CD4-positive, alpha-beta memory T cell (primary cell): ENCODE data around the gene PLEKHA6. TPM values are rescaled to one million over a fixed set of nuclear protein-coding genes. Genes with fewer than 3 reads are reported as not detected.

Source experiments
- CTCF ChIA-PET: fragments of 350-600 bp; sonication (Branson Sonifier 250); formaldehyde crosslinking; loops from one replicate; lab custom pipeline; 2021; ENCODE audit warnings: inconsistent platforms; ENCODE audit not compliant: partially characterized antibody; lab: Charles Lee
- POLR2A ChIA-PET: fragments of 350-600 bp; sonication (Branson Sonifier 250); formaldehyde crosslinking; loops from one replicate; lab custom pipeline; 2021; ENCODE audit not compliant: partially characterized antibody; lab: Charles Lee
- DNase-seq, 5 donors: peaks; one replicate each; pipeline versions ENCODE4 v3.0.0 to v3.0.0-alpha.2; 2020 to 2022; ENCODE audit warnings: mixed read lengths in 1 of 5
- H3K27ac ChIP-seq: one replicate; pipeline ENCODE4 v1.7.0; 2013; ENCODE audit warnings: low read depth, low read length
- H3K27me3 ChIP-seq: 2 replicates; pipeline ENCODE4 v1.7.0; 2013; ENCODE audit warnings: mild to moderate bottlenecking, low read length, moderate library complexity; ENCODE audit not compliant: insufficient read depth
- H3K36me3 ChIP-seq: 2 replicates; pipeline ENCODE4 v1.7.0; 2013; ENCODE audit warnings: mild to moderate bottlenecking, low read length, moderate library complexity; ENCODE audit not compliant: insufficient read depth
- H3K4me1 ChIP-seq: 2 replicates; pipeline ENCODE4 v1.7.0; 2013; ENCODE audit warnings: mild to moderate bottlenecking, low read length, moderate library complexity; ENCODE audit not compliant: insufficient read depth
- H3K4me3 ChIP-seq, 2 donors: one replicate each; pipeline ENCODE4 v1.7.0; 2013; ENCODE audit warnings: low read length in 2 of 2, mild to moderate bottlenecking in 1 of 2
- H3K9me3 ChIP-seq, 2 donors: one replicate each; pipeline ENCODE4 v1.7.0; 2013; ENCODE audit warnings: low read length in 2 of 2, control low read depth in 1 of 2; ENCODE audit not compliant: control insufficient read depth in 1 of 2
- H3K27ac Mint-ChIP-seq, 7 donors: one replicate each; pipeline ENCODE4 v1.8.0; 2020 to 2021; ENCODE audit warnings: mixed read lengths in 7 of 7, mild to moderate bottlenecking in 6 of 7, inconsistent platforms in 3 of 7, moderate library complexity in 3 of 7
- H3K27me3 Mint-ChIP-seq, 2 donors: one replicate each; pipeline ENCODE4 v1.8.0; 2020 to 2021; ENCODE audit warnings: mixed read lengths in 2 of 2
- H3K36me3 Mint-ChIP-seq, 2 donors: one replicate each; pipeline ENCODE4 v1.8.0; 2020 to 2021; ENCODE audit warnings: mixed read lengths in 2 of 2, inconsistent platforms in 1 of 2, mild to moderate bottlenecking in 1 of 2
- H3K4me1 Mint-ChIP-seq, 4 donors: one replicate each; pipeline ENCODE4 v1.8.0; 2020 to 2021; ENCODE audit warnings: mixed read lengths in 4 of 4, mild to moderate bottlenecking in 1 of 4
- H3K4me3 Mint-ChIP-seq, 8 donors: one replicate each; pipeline ENCODE4 v1.8.0; 2020 to 2021; ENCODE audit warnings: mixed read lengths in 8 of 8, mild to moderate bottlenecking in 7 of 8, moderate library complexity in 6 of 8, inconsistent platforms in 3 of 8
- H3K9me3 Mint-ChIP-seq, 8 donors: one replicate each; pipeline ENCODE4 v1.8.0; 2020 to 2021; ENCODE audit warnings: mixed read lengths in 8 of 8, mild to moderate bottlenecking in 5 of 8, inconsistent platforms in 3 of 8, moderate library complexity in 1 of 8
- intact Hi-C: fragments of 100-400 bp; cut with micrococcal nuclease; formaldehyde crosslinking; loops from one replicate; pipeline ENCODE4 v1.15.1; 2023
- polyA plus RNA-seq, 2 donors: library from polyadenylated mRNA; unstranded; fragments of 300-500 nt; fragmentation: Illumina TruSeq; gene quantifications; one replicate each; pipeline ENCODE4 v1.2.3, GENCODE V29; 2021
- total RNA-seq, 2 experiments: library from RNA; stranded (reverse); gene quantifications; one replicate each; pipeline ENCODE4 v1.2.3, GENCODE V29; 2021

PLEKHA6 gene
- total and polyA plus RNA-seq, 4 experiments from 2014 or later, result 0.15 to 0.89 (median 0.52) TPM; not detected in 1

DNA sequence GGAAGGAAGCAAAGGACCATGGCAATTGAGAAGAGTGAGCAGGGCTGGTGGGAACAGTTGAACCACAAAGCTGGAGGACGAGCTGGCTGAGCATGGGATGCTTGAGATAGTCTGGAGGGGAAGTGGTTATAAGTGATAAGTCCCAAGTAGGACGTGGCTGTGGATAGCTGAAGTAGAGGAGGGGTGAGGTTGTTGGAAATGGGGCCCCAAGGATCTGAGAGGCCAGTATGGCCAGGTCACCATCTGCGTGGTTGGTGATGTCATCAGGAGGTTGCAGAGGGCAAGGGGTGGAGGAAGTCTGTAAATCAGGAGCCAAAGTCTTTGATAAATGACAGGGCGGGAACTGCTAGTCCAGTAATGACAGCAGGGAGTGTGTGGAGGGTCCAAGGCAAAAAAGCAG is 182.6 kb downstream of the PLEKHA6 start:
- CTCF ChIA-PET, result interaction anchor here (1.4 kb wide), 1 partner anchor 14 kb away, joined by 6 read pairs; no protein-coding TSS in a partner anchor
- H3K9me3 ChIP-seq, result no peaks in the 10 kb centered on the region
- H3K27me3 Mint-ChIP-seq, result peaks cover 12 to 13% of the 10 kb centered on the region in 2 donors

DNA sequence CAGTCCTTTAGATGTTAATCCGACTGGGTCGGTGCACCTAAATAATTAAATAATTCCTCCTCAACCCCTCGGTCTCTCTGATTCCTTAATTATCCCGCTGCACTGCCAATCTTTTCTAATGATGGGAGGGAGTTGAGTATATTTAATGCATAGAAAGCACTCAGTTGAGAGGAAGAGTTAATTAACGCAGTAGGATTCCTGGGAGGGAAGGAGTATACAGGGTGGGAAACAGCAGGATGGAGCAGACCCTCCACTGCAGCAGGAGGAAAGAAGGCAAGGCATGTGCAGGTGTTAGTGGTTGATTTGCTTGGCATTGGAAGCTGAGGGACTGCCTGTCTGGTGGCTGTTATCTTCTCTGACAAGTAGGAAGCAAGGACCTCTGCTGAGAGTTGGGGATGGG is 183.7 kb downstream of the PLEKHA6 start:
- H3K36me3 Mint-ChIP-seq, result peaks cover 0 to 3% of the 10 kb centered on the region in 2 donors
- no peaks in the 10 kb centered on the region for H3K9me3 ChIP-seq
- CTCF ChIA-PET, result interaction anchor here (1.7 kb wide), 1 partner anchor 188 kb away, joined by 5 read pairs; no protein-coding TSS in a partner anchor

More for the DNA sequence above, 182.6 kb downstream of the PLEKHA6 start:
- Histone ChIP-seq H3K4me3 (no peak overlapping the region), H3K27me3 (no peaks in the 10 kb centered on the region), H3K27ac (no peak overlapping the region), H3K4me1 (no peaks in the 10 kb centered on the region), H3K36me3 (no peaks in the 10 kb centered on the region)
- no peak for DNase-seq
- Mint-ChIP-seq H3K9me3 (peaks cover 0 to 27% (median 12%) of the 10 kb centered on the region in 8 donors), H3K36me3 (peaks cover 0 to 2% of the 10 kb centered on the region in 2 donors), H3K27ac (no peak overlapping the region), H3K4me3 (no peak overlapping the region), H3K4me1 (no peaks in the 10 kb centered on the region)
- POLR2A ChIA-PET, result no interaction called here
- intact Hi-C loops, result no loop called here

DNA sequence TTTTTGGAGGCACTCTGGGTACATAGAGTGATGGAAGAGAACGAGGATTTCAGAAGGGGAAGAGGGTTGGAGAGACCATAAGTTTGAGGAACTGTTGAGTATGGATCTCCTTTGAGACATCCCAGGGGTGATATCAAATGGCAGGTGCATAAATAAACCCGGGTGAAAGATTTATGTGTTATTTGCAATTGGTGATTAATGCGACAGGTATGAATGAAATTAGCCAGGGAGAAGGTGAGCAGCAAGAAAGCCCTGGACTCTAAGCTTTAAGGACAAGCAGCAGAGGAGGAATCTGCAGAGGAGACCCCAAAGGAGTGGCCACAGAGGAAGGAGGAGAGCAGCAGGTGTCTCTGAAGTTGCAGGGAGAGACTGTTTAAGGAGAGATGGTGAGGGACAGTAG is 184.8 kb downstream of the PLEKHA6 start:
- DNase-seq, result no peak
- no peak overlapping the region for H3K4me3 Mint-ChIP-seq
- H3K9me3 ChIP-seq, result peaks cover 0 to 8% of the 10 kb centered on the region in 2 donors
- no peaks in the 10 kb centered on the region for H3K27me3 ChIP-seq
- POLR2A ChIA-PET, result no interaction called here
- H3K9me3 Mint-ChIP-seq, result peaks cover 2 to 44% (median 30%) of the 10 kb centered on the region in 8 donors
- H3K4me3 ChIP-seq, result no peak overlapping the region
- no peak overlapping the region for H3K27ac ChIP-seq
- H3K27me3 Mint-ChIP-seq, result peaks cover 12 to 13% of the 10 kb centered on the region in 2 donors
- H3K36me3 ChIP-seq, result no peaks in the 10 kb centered on the region
- intact Hi-C loops, result no loop called here
- CTCF ChIA-PET, result interaction anchor here (0.9 to 1.7 kb wide), 2 partner anchors 9 to 189 kb away, joined by 3 to 5 read pairs; no protein-coding TSS in a partner anchor
- peaks cover 0 to 5% of the 10 kb centered on the region in 2 donors for H3K36me3 Mint-ChIP-seq
- H3K4me1 ChIP-seq, result no peaks in the 10 kb centered on the region
- no peaks in the 10 kb centered on the region for H3K4me1 Mint-ChIP-seq
- H3K27ac Mint-ChIP-seq, result no peak overlapping the region

More for the DNA sequence above, 183.7 kb downstream of the PLEKHA6 start:
- no peak overlapping the region for H3K4me3 ChIP-seq
- Mint-ChIP-seq H3K9me3 (peaks cover 2 to 35% (median 20%) of the 10 kb centered on the region in 8 donors), H3K4me1 (no peaks in the 10 kb centered on the region), H3K27me3 (peaks cover 12 to 13% of the 10 kb centered on the region in 2 donors), H3K4me3 (no peak overlapping the region), H3K27ac (no peak overlapping the region)
- H3K27ac ChIP-seq, result no peak overlapping the region
- DNase-seq, result no peak
- H3K4me1 ChIP-seq, result no peaks in the 10 kb centered on the region
- H3K27me3 ChIP-seq, result no peaks in the 10 kb centered on the region
- H3K36me3 ChIP-seq, result no peaks in the 10 kb centered on the region
- intact Hi-C loops, result no loop called here
- POLR2A ChIA-PET, result no interaction called here

DNA sequence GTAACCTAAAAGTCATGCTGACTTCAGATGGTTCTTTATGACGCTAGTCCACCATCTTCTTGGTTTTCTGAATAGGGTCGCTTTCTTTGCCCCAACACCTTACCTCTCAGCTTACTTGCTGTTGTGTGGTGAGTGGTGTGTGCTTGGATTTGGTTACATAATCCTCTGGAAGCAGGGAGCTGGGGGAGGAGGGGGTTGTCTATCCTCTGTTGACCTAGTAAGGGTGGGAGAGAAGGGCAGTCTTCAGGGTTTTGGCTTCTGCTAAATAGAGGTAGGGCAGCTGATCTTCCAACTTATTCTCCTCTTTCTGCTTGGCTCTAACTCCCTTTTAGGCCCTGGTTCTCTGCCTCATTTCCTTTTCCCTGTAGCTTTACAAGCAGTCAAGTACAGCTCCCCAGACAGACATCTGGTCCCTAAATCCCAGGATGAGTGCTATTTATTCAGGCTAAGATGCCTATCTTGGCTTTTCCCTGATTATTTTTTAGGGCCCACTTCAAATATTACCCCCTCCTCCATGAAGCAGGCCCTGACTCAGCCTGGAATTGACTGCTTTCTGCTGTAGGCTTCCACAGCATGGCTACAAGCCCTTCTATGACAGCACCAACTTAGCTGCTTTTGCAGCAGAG is 187.2 kb downstream of the PLEKHA6 start:
- no peak for DNase-seq
- H3K4me3 ChIP-seq, result no peak overlapping the region
- no peaks in the 10 kb centered on the region for H3K27me3 ChIP-seq
- intact Hi-C loops, result no loop called here
- H3K27ac ChIP-seq, result no peak overlapping the region
- peaks cover 5 to 59% (median 50%) of the 10 kb centered on the region in 8 donors for H3K9me3 Mint-ChIP-seq
- POLR2A ChIA-PET, result no interaction called here
- H3K27ac Mint-ChIP-seq, result no peak overlapping the region
- CTCF ChIA-PET, result interaction anchor here (1.8 to 2.5 kb wide), 2 partner anchors 10 to 191 kb away, joined by 5 to 7 read pairs; no protein-coding TSS in a partner anchor
- H3K36me3 Mint-ChIP-seq, result peaks cover under 1 to 9% of the 10 kb centered on the region in 2 donors
- no peaks in the 10 kb centered on the region for H3K36me3 ChIP-seq
- H3K27me3 Mint-ChIP-seq, result peaks cover 6 to 7% of the 10 kb centered on the region in 2 donors
- no peaks in the 10 kb centered on the region for H3K4me1 ChIP-seq
- H3K4me1 Mint-ChIP-seq, result no peaks in the 10 kb centered on the region
- no peak overlapping the region for H3K4me3 Mint-ChIP-seq
- peaks cover 4 to 20% of the 10 kb centered on the region in 2 donors for H3K9me3 ChIP-seq

DNA sequence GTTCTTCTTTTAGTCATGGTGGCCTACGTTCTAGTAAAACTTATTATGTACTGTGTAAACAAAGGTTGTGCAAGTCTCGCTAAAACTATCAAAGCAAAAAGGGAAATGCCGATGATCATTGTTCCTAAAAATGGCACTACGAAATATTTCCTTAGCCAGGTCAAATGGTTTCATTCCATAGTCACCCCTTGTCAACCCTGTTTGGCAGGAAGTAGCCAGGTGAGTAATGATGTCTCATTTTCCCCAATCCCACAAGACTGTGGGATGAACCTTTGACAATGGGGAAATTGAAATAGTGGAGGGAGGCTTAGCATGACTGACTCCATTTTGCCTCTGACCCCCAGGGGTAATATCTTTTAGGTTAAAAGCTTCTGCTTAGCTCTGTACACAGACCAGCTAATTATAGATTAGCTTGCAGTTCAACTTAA is 188.0 kb downstream of the PLEKHA6 start:
- Mint-ChIP-seq H3K36me3 (peaks cover 4 to 9% of the 10 kb centered on the region in 2 donors), H3K4me3 (no peak overlapping the region), H3K27ac (no peak overlapping the region), H3K27me3 (peaks cover 6 to 7% of the 10 kb centered on the region in 2 donors), H3K9me3 (peaks cover 5 to 65% (median 52%) of the 10 kb centered on the region in 8 donors), H3K4me1 (no peaks in the 10 kb centered on the region)
- Histone ChIP-seq H3K27ac (no peak overlapping the region), H3K27me3 (no peaks in the 10 kb centered on the region), H3K36me3 (no peaks in the 10 kb centered on the region), H3K4me3 (no peak overlapping the region), H3K4me1 (no peaks in the 10 kb centered on the region), H3K9me3 (peaks cover 4 to 20% of the 10 kb centered on the region in 2 donors)
- DNase-seq, result no peak
- intact Hi-C loops, result no loop called here
- ChIA-PET POLR2A (no interaction called here), CTCF (interaction anchor here (1.8 to 2.5 kb wide), 2 partner anchors 9 to 192 kb away, joined by 5 to 7 read pairs; no protein-coding TSS in a partner anchor)

DNA sequence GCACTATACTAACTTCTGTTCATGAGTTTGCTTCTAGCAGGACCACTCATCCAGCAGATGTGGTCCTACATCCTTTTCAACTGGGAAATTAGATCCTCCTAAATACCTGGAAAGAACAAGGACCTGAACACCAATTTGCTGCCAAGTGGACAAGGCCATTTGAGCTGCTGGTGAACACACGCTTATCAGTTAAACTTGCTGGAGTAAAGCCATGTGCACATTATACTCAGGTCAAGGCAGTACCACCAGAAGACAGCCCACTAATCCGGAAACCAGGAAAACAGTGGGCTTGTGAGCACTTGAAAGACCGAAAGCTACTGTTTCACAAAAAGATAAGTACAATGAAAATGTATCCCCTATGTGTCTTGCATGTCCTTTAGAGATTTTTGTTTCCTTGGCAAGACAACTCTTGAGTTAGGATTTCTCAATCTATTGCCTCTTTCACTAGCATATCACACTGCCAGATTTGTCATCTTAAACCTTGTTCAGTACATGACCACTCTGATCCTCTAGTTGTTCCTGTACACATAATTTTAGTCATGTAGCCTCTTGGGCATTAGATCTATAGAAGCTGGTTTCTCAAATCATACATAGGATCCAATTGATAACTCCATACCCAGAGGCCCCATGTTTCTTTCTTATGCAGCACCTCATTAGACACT is 189.1 kb downstream of the PLEKHA6 start:
- Histone ChIP-seq H3K27me3 (no peaks in the 10 kb centered on the region), H3K4me1 (no peaks in the 10 kb centered on the region), H3K27ac (no peak overlapping the region), H3K36me3 (no peaks in the 10 kb centered on the region), H3K9me3 (peaks cover 4 to 20% of the 10 kb centered on the region in 2 donors), H3K4me3 (no peak overlapping the region)
- H3K36me3 Mint-ChIP-seq, result peaks cover 4 to 9% of the 10 kb centered on the region in 2 donors
- DNase-seq, result no peak
- H3K27me3 Mint-ChIP-seq, result peaks cover 6 to 7% of the 10 kb centered on the region in 2 donors
- H3K4me1 Mint-ChIP-seq, result no peaks in the 10 kb centered on the region
- ChIA-PET CTCF (interaction anchor here (1.1 to 2.5 kb wide), 3 partner anchors 8 to 193 kb away, joined by 3 to 7 read pairs (median 5); no protein-coding TSS in a partner anchor), POLR2A (no interaction called here)
- intact Hi-C loops, result no loop called here
- no peak overlapping the region for H3K27ac Mint-ChIP-seq
- no peak overlapping the region for H3K4me3 Mint-ChIP-seq
- H3K9me3 Mint-ChIP-seq, result peaks cover 5 to 67% (median 52%) of the 10 kb centered on the region in 8 donors

DNA sequence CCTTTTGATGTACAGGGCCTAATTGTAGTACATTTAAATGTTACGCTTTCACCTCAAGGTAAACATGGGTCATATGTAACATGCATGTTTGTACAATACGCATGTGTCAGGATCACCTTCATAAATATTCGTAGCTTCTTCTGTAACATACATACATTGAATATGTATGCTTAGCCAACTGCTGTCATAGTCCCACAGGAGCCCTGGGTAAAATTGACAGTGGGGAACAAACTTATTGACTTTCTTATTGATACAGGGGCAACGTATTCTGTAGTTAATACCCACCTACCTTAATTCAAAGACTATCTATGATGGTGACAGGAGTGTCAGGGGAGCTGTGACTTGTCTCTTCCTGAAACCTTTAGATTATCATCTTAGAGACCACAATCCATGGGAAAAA is 189.9 kb downstream of the PLEKHA6 start:
- Mint-ChIP-seq H3K27me3 (peaks cover 6 to 7% of the 10 kb centered on the region in 2 donors), H3K9me3 (peaks cover 5 to 67% (median 52%) of the 10 kb centered on the region in 8 donors), H3K27ac (no peak overlapping the region), H3K4me3 (no peak overlapping the region), H3K4me1 (no peaks in the 10 kb centered on the region), H3K36me3 (peaks cover 4 to 9% of the 10 kb centered on the region in 2 donors)
- peaks cover 4 to 20% of the 10 kb centered on the region in 2 donors for H3K9me3 ChIP-seq
- CTCF ChIA-PET, result interaction anchor here (1.1 to 1.2 kb wide), 2 partner anchors 194 to 229 kb away, joined by 3 to 4 read pairs; no protein-coding TSS in a partner anchor
- H3K36me3 ChIP-seq, result no peaks in the 10 kb centered on the region
- H3K4me3 ChIP-seq, result no peak overlapping the region
- no peak for DNase-seq
- intact Hi-C loops, result no loop called here
- H3K27me3 ChIP-seq, result no peaks in the 10 kb centered on the region
- no peak overlapping the region for H3K27ac ChIP-seq
- POLR2A ChIA-PET, result no interaction called here
- no peaks in the 10 kb centered on the region for H3K4me1 ChIP-seq
